Psoas muscle (tissue), 8 donors: ENCODE results near the gene VIPR2. TPM values are rescaled to one million over a fixed set of nuclear protein-coding genes. Genes with fewer than 3 reads are reported as not detected.
A peak's percentile ranks its signal among the peaks of the same experiment; 100 is the strongest.

Experiments
- ATAC-seq, 4 donors: fragments of 200-7000 bp; cut with Tn5 transposase; one replicate each; pipeline ENCODE4 v1.9.1; 2020; ENCODE audit warnings: moderate library complexity in 3 of 4, mild to moderate bottlenecking in 2 of 4
- DNase-seq, 2 donors: peaks; one replicate each; pipeline ENCODE4 v3.0.0-alpha.2; 2020
- H3K27ac ChIP-seq: fragments of 200-600 bp; one replicate; pipeline ENCODE4 v1.8.0; 2022
- H3K27me3 ChIP-seq, 3 donors: fragments of 200-600 bp in 1 of 3; one replicate each; pipeline versions ENCODE4 v1.6.1 to v1.8.0; 2013 to 2022; ENCODE audit warnings: low read length in 2 of 3, mild to moderate bottlenecking in 2 of 3, moderate library complexity in 1 of 3; ENCODE audit not compliant: insufficient read depth in 3 of 3
- H3K36me3 ChIP-seq, 2 donors: fragments of 200-600 bp in 1 of 2; one replicate each; pipeline versions ENCODE4 v1.6.1 to v1.8.0; 2013 to 2022; ENCODE audit warnings: low read depth in 1 of 2, mild to moderate bottlenecking in 1 of 2, moderate library complexity in 1 of 2; ENCODE audit not compliant: insufficient read depth in 1 of 2
- H3K4me1 ChIP-seq: fragments of 200-600 bp; one replicate; pipeline ENCODE4 v1.8.0; 2022
- H3K4me3 ChIP-seq: fragments of 200-600 bp; one replicate; pipeline ENCODE4 v1.8.0; 2022; ENCODE audit warnings: mild to moderate bottlenecking
- H3K9me3 ChIP-seq: fragments of 200-600 bp; one replicate; pipeline ENCODE4 v1.8.0; 2022
- WGBS, 3 donors: extraction: QIAGEN DNeasy Blood & Tissue Kit; methylation state at CpG; one replicate each; pipeline versions ENCODE4 v1.1.6 to v1.1.7; 2013; 5-methylcytosine and 5-hydroxymethylcytosine counted together
- intact Hi-C, 2 donors: fragments of 100-400 bp; cut with DNase I; formaldehyde crosslinking; loops; one replicate each; pipeline versions ENCODE4 v1.11.0 to v1.14.2; 2022
- polyA plus RNA-seq, 3 donors: library from polyadenylated mRNA; stranded (reverse); fragments of 200-250 nt; gene quantifications; one replicate each; pipeline ENCODE4 v1.2.3, GENCODE V29; 2013
- total RNA-seq, 4 donors: library from RNA; stranded (reverse); fragmentation: NEBNext Ultra II Directional in 2 of 4; extraction: Animal tissue kit (Norgen Biotek cat#: 25700) in 2 of 4; gene quantifications; one replicate each; pipeline versions ENCODE4 v1.2.1 to v1.2.4, GENCODE V29; 2021 to 2023
- TF ChIP-seq, protein P1 (sequence below): fragments of 200-600 bp; IDR thresholded peaks from one replicate; pipeline ENCODE4 v1.8.0; 2022; ENCODE audit warnings: antibody characterized with exemption
- donor health status: healthy with polysubstance abuse.
- donor health status: DM: no; HTN: no; CAD: no; lungs with moderate emphysema.
- donor health status: Bipolar disorder and iron deficiency.
- donor health status: healthy.
- donor health status: DM: yes; HTN: yes; CAD: no.
- donor health status: DM: no; HTN: no; CAD: no.
- donor health status: DM: no; HTN: no; CAD: no.
- donor health status: DM: yes; HTN: yes; CAD: no.

The VIPR2 gene
- total and polyA plus RNA-seq, 7 donors = 0.60 to 3.6 (median 2.4) TPM

- Histone ChIP-seq H3K4me1 (peaks cover 14% of the 10 kb centered on the region), H3K27me3 (no peaks in the 10 kb centered on the region), H3K9me3 (no peaks in the 10 kb centered on the region), H3K36me3 (no peaks in the 10 kb centered on the region), H3K4me3 (no peak overlapping the region), H3K27ac (no peak overlapping the region)
- intact Hi-C loops = loop anchor here in 1 of 2 donors (5.0 kb wide), 1 partner anchor 34 kb away; the partner anchor contains the start of gene VIPR2
- WGBS, 3 donors = 58 to 62% (median 60%) methylated on average over 2 of the region's 2 CpGs
- ATAC-seq (no peak), DNase-seq (peak; percentile 4 to 12)
- TF ChIP-seq, protein P1, sequence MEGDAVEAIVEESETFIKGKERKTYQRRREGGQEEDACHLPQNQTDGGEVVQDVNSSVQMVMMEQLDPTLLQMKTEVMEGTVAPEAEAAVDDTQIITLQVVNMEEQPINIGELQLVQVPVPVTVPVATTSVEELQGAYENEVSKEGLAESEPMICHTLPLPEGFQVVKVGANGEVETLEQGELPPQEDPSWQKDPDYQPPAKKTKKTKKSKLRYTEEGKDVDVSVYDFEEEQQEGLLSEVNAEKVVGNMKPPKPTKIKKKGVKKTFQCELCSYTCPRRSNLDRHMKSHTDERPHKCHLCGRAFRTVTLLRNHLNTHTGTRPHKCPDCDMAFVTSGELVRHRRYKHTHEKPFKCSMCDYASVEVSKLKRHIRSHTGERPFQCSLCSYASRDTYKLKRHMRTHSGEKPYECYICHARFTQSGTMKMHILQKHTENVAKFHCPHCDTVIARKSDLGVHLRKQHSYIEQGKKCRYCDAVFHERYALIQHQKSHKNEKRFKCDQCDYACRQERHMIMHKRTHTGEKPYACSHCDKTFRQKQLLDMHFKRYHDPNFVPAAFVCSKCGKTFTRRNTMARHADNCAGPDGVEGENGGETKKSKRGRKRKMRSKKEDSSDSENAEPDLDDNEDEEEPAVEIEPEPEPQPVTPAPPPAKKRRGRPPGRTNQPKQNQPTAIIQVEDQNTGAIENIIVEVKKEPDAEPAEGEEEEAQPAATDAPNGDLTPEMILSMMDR = no peak
These were observed 36.2 kb downstream of the VIPR2 start for GRCh38 chr7:159108491-159108890.

- ATAC-seq (no peak), DNase-seq (peak; percentile 8 to 41)
- intact Hi-C loops = loop anchor here in 1 of 2 donors (5.0 kb wide), 1 partner anchor 35 kb away; the partner anchor contains the start of gene VIPR2
- Histone ChIP-seq H3K4me3 (no peak overlapping the region), H3K27me3 (no peaks in the 10 kb centered on the region), H3K9me3 (no peaks in the 10 kb centered on the region), H3K4me1 (peaks cover 14% of the 10 kb centered on the region), H3K36me3 (no peaks in the 10 kb centered on the region), H3K27ac (no peak overlapping the region)
- TF ChIP-seq, protein P1 = no peak
- 55 to 66% (median 56%) methylated on average over 13 of the region's 13 CpGs for WGBS, 3 donors
These were observed 37.3 kb downstream of the VIPR2 start for GRCh38 chr7:159107161-159107892.

DNA sequence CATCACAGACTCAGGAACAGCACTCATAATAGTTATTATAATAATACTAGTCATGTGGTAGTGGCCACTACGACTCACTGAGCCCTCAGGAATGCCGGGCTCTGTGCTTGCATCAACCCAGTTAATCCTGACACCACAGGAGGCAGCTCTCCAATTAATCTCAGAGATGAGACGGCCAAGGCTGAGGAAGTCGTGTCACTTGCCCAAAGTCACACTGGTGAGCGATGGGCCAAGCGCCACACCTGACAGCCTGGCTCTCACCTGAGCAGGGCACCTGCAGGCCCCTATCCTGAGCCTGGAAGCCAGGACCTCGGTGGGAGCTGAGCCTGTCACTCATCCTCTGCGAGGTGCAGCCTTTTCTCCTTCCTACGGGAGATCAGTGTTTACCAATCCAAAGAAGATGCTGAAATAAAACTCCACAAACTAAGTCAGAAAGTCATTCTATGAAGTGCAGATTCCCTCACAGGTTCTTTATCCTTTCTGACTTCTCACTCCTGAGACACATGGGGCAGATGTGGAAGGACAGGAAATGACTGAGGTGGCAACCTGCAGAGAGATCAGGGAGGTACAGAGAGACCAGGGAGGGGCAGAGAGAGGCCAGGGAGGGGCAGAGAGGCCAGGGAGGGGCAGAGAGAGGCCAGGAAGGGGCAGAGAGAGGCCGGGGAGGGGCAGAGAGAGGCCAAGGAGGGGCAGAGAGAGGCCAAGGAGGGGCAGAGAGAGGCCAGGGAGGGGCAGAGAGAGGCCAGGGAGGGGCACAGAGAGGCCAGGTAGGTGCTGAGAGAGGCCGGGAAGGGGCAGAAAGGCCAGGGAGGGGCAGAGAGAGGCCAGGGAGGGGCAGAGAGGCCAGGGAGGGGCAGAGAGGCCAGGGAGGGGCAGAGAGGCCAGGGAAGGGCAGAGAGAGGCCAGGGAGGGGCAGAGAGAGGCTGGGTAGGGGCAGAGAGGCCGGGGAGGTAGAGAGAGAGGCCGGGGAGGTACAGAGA is 38.5 kb downstream of the VIPR2 start:
- peak; percentile 45 to 82 (median 76) for ATAC-seq
- Histone ChIP-seq H3K9me3 (no peaks in the 10 kb centered on the region), H3K36me3 (no peaks in the 10 kb centered on the region), H3K4me3 (no peak overlapping the region), H3K27ac (peak overlapping the region; percentile 53), H3K4me1 (peaks cover 14% of the 10 kb centered on the region), H3K27me3 (no peaks in the 10 kb centered on the region)
- peak; percentile 7 to 52 for DNase-seq
- intact Hi-C loops = loop anchor here in 1 of 2 donors (5.0 kb wide), 1 partner anchor 36 kb away; the partner anchor contains the start of gene VIPR2
- 50 to 64% (median 61%) methylated on average over 13 of the region's 13 CpGs for WGBS, 3 donors
- TF ChIP-seq, protein P1 = no peak

GRCh38 chr7:159105066-159105780 is 39.4 kb downstream of the VIPR2 start:
- Histone ChIP-seq H3K4me3 (no peak overlapping the region), H3K27me3 (no peaks in the 10 kb centered on the region), H3K4me1 (peaks cover 14% of the 10 kb centered on the region), H3K9me3 (no peaks in the 10 kb centered on the region), H3K27ac (peak overlapping the region; percentile 67), H3K36me3 (no peaks in the 10 kb centered on the region)
- TF ChIP-seq, protein P1 = no peak
- DNase-seq (peak; percentile 10 to 17), ATAC-seq (peak in 1 of 4 donors; percentile 2)
- intact Hi-C loops = loop anchor here in 1 of 2 donors (5.0 kb wide), 1 partner anchor 37 kb away; the partner anchor contains the start of gene VIPR2
- WGBS, 3 donors = 91 to 95% (median 94%) methylated on average over 14 of the region's 14 CpGs
